ENCODE measurements around the gene SHD. TPM values are rescaled to one million over a fixed set of nuclear protein-coding genes. Genes with fewer than 3 reads are reported as not detected.

Gene SHD
- total and polyA plus RNA-seq, 2 of the 13 experiments (the other 11 are each of a cell fraction or from before 2014, with no cell fraction given), result 0.11 to 0.20 TPM

- TF ChIP-seq, protein P1, sequence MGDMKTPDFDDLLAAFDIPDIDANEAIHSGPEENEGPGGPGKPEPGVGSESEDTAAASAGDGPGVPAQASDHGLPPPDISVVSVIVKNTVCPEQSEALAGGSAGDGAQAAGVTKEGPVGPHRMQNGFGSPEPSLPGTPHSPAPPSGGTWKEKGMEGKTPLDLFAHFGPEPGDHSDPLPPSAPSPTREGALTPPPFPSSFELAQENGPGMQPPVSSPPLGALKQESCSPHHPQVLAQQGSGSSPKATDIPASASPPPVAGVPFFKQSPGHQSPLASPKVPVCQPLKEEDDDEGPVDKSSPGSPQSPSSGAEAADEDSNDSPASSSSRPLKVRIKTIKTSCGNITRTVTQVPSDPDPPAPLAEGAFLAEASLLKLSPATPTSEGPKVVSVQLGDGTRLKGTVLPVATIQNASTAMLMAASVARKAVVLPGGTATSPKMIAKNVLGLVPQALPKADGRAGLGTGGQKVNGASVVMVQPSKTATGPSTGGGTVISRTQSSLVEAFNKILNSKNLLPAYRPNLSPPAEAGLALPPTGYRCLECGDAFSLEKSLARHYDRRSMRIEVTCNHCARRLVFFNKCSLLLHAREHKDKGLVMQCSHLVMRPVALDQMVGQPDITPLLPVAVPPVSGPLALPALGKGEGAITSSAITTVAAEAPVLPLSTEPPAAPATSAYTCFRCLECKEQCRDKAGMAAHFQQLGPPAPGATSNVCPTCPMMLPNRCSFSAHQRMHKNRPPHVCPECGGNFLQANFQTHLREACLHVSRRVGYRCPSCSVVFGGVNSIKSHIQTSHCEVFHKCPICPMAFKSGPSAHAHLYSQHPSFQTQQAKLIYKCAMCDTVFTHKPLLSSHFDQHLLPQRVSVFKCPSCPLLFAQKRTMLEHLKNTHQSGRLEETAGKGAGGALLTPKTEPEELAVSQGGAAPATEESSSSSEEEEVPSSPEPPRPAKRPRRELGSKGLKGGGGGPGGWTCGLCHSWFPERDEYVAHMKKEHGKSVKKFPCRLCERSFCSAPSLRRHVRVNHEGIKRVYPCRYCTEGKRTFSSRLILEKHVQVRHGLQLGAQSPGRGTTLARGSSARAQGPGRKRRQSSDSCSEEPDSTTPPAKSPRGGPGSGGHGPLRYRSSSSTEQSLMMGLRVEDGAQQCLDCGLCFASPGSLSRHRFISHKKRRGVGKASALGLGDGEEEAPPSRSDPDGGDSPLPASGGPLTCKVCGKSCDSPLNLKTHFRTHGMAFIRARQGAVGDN (CRISPR knock-in tag; IDR thresholded peaks at IDR 0.05), result peak; percentile 99
- TF ChIP-seq ARNT (IDR thresholded peaks at IDR 0.05), result no peak
- peak; percentile 63 for TF ChIP-seq ZEB1 (IDR thresholded peaks at IDR 0.05; ENCODE audit: insufficient replicate concordance, low read depth)
- 0 out of 2 replicates have a peak, but pooled peaks have one; percentile 44 for TF ChIP-seq ZIK1 (CRISPR knock-in tag; IDR thresholded peaks at IDR 0.05; ENCODE audit: borderline replicate concordance, low read depth)
- TF ChIP-seq ZNF253 (CRISPR knock-in tag; IDR thresholded peaks at IDR 0.05; ENCODE audit: borderline replicate concordance), result peak; percentile 53; the same call in 1 of the 2 replicates
- TF ChIP-seq UBTF (CRISPR knock-in tag; IDR thresholded peaks at IDR 0.05), result peak; percentile 79
- TF ChIP-seq RARA (CRISPR knock-in tag; IDR thresholded peaks at IDR 0.05), result peak; percentile 91
- TF ChIP-seq ZNF362 (CRISPR knock-in tag; IDR thresholded peaks at IDR 0.05; ENCODE audit: borderline replicate concordance), result no peak
- TF ChIP-seq EP300 (IDR thresholded peaks at IDR 0.05; ENCODE audit: low read depth in 2 of 2, low read length in 2 of 2), result peak in 1 of 2 experiments; percentile 59; a peak in 3 of 4 replicates
- peak; percentile 90 for TF ChIP-seq EP300 (CRISPR knock-in tag; IDR thresholded peaks at IDR 0.05; ENCODE audit: borderline replicate concordance)
- peak; percentile 78; the same call in 1 of the 2 replicates for TF ChIP-seq SAFB2 (CRISPR knock-in tag; IDR thresholded peaks at IDR 0.05; ENCODE audit: borderline replicate concordance, low read depth)
- TF ChIP-seq YY1 (IDR thresholded peaks at IDR 0.05; ENCODE audit: insufficient read depth, insufficient replicate concordance, low read depth, low read length), result peak; percentile 74
- TF ChIP-seq ZNF550 (CRISPR knock-in tag; IDR thresholded peaks at IDR 0.05; ENCODE audit: borderline replicate concordance), result no peak
- TF ChIP-seq FLYWCH1 (CRISPR knock-in tag; IDR thresholded peaks at IDR 0.05), result no peak
- no peak; the same call in 1 of the 2 replicates for TF ChIP-seq ZNF589 (CRISPR knock-in tag; conservative IDR thresholded peaks at IDR 0.05)
- peak; percentile 94 for TF ChIP-seq ZMYM3 (CRISPR knock-in tag; IDR thresholded peaks at IDR 0.05)
Observed at GRCh38 chr19:4310247-4311121, 31.4 kb downstream of the SHD start (continued).
